ENCODE results near the gene TLL2.

TLL2 gene

GRCh38 chr10:96541921-96542320 lies 28.2 kb upstream of the TLL2 start:
- DNase-seq (ENCODE audit: low read depth): no peak
- TF ChIP-seq, protein P1, sequence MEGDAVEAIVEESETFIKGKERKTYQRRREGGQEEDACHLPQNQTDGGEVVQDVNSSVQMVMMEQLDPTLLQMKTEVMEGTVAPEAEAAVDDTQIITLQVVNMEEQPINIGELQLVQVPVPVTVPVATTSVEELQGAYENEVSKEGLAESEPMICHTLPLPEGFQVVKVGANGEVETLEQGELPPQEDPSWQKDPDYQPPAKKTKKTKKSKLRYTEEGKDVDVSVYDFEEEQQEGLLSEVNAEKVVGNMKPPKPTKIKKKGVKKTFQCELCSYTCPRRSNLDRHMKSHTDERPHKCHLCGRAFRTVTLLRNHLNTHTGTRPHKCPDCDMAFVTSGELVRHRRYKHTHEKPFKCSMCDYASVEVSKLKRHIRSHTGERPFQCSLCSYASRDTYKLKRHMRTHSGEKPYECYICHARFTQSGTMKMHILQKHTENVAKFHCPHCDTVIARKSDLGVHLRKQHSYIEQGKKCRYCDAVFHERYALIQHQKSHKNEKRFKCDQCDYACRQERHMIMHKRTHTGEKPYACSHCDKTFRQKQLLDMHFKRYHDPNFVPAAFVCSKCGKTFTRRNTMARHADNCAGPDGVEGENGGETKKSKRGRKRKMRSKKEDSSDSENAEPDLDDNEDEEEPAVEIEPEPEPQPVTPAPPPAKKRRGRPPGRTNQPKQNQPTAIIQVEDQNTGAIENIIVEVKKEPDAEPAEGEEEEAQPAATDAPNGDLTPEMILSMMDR (IDR thresholded peaks at IDR 0.05; ENCODE audit: control insufficient read depth, extremely low read depth, insufficient read depth): no peak
- H3K4me3 ChIP-seq (ENCODE audit: low read depth, low read length): no peak overlapping the region

GRCh38 chr10:96540240-96540639 lies 26.5 kb upstream of the TLL2 start:
- no peak overlapping the region for H3K4me3 ChIP-seq (ENCODE audit: low read depth, low read length)
- peak; percentile 79 for DNase-seq (ENCODE audit: low read depth)
- TF ChIP-seq, protein P1 (IDR thresholded peaks at IDR 0.05; ENCODE audit: control insufficient read depth, extremely low read depth, insufficient read depth): no peak

DNA sequence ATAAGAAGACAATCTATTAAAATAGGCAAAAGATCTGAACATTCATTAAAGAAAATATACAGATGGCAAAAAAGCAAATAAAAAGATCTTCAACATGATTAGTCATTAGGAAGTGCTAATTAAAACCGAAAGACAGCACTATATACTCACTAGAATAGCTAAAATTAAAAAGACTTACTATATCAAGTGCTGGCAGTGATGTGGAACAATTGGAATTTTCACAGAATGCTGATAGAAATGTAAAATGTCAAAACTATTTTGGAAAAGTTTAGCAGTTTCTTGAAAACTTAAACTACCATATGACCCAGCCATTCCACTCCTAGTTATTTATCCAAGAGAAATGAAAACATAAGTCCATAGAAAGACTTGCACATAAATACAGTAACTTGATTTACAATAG lies 25.0 kb upstream of the TLL2 start:
- TF ChIP-seq, protein P1 (IDR thresholded peaks at IDR 0.05; ENCODE audit: control insufficient read depth, extremely low read depth, insufficient read depth): no peak
- DNase-seq (ENCODE audit: low read depth): no peak
- H3K4me3 ChIP-seq (ENCODE audit: low read depth, low read length): no peak overlapping the region

- TF ChIP-seq, protein P1 (IDR thresholded peaks at IDR 0.05; ENCODE audit: control insufficient read depth, extremely low read depth, insufficient read depth): no peak
- H3K4me3 ChIP-seq (ENCODE audit: low read depth, low read length): no peak overlapping the region
- DNase-seq (ENCODE audit: low read depth): no peak
Measured at GRCh38 chr10:96536129-96536528, 22.4 kb upstream of the TLL2 start.

DNA sequence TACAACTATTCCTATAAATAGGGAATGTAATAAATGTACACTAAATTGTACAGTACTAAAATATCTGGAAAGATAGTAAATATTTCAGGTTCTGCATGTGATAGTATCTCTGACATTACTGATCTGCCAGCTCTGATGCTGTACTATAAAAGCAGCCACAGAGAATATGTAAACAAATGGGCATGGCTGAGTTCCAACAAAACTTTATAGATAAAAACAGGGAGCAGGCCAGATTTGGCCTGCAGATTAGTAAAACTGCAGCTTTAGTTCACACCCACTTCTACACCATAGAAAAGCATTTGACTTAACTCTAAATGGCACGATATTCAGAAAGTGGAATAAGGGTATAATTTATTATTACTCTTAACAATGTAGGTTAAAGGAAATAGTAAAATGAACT lies 18.8 kb upstream of the TLL2 start:
- TF ChIP-seq, protein P1 (IDR thresholded peaks at IDR 0.05; ENCODE audit: control insufficient read depth, extremely low read depth, insufficient read depth): no peak
- H3K4me3 ChIP-seq (ENCODE audit: low read depth, low read length): no peak overlapping the region
- peak; percentile 97 for DNase-seq (ENCODE audit: low read depth)

DNA sequence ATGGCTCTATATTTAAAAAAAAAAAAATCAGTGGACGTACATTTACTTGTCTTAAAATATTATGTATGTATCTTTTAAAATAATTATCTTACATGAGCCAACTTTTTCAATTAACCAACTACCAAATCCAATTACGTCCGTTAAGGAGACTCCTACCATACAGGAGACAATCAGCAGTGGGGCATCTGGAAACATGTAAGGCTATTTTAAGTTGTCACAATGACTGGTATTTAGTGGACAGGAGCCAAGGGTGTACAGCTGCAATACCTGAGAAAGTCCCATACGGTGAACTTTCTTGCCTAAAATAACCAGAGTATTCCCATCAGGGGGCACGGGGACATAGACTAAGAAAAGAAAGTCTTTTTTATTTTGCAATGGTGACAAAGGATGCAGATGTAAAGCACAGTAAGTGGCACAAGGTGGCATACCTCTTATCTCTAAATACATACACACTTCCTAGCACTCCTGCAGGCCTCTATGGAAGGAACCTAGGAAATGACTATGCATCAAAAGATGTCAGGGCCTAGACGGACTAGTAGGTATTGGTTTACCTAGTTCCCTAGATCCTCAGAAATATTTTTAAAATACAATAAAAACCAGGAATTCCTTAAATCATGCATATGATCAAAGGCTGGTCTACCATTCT lies 16.0 kb upstream of the TLL2 start:
- no peak overlapping the region for H3K4me3 ChIP-seq (ENCODE audit: low read depth, low read length)
- TF ChIP-seq, protein P1 (IDR thresholded peaks at IDR 0.05; ENCODE audit: control insufficient read depth, extremely low read depth, insufficient read depth): no peak
- DNase-seq (ENCODE audit: low read depth): no peak

DNA sequence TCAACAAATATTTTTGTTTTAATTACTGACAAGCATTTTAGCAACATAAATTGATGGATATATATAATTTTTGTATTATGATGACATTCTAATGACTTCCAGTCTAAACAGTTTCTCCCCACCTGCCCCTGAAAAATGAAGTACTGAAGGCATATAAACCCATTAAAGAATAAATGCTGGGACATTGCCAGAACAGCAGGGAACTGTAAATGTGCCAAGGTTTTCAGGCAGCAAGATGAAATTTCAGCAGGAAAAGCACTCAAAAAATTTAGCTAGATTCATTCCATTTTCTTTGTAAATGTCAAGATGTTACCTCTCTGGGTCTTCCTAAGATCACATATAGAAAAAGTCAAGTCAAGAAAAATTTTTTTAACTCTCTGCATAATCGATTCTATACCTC lies 11.0 kb upstream of the TLL2 start:
- DNase-seq (ENCODE audit: low read depth): no peak
- TF ChIP-seq, protein P1 (IDR thresholded peaks at IDR 0.05; ENCODE audit: control insufficient read depth, extremely low read depth, insufficient read depth): no peak
- no peak overlapping the region for H3K4me3 ChIP-seq (ENCODE audit: low read depth, low read length)
